SH-SY5Y (cell line): ENCODE measurements around the gene ELOA.

Experiments used
- GATA2 ChIP-seq: IDR thresholded peaks from 2 replicates; pipeline ENCODE4 v1.6.1; 2011; ENCODE audit warnings: mild to moderate bottlenecking, low read depth, low read length
- GATA3 ChIP-seq: IDR thresholded peaks from 2 replicates; pipeline ENCODE4 v1.6.1; 2011; ENCODE audit warnings: low read depth, mild to moderate bottlenecking, low read length, moderate library complexity

Gene ELOA

GRCh38 chr1:23756676-23757075, 13.4 kb downstream of the ELOA start:
- no peak for TF ChIP-seq GATA3
- no peak for TF ChIP-seq GATA2

GRCh38 chr1:23757812-23758211, 14.5 kb downstream of the ELOA start:
- TF ChIP-seq GATA2 (no peak), GATA3 (no peak)

- TF ChIP-seq GATA3, result no peak
- TF ChIP-seq GATA2, result no peak
These were observed 16.0 kb downstream of the ELOA start for GRCh38 chr1:23759277-23759676.

- no peak for TF ChIP-seq GATA3
- no peak for TF ChIP-seq GATA2
These were observed 19.8 kb downstream of the ELOA start for GRCh38 chr1:23763041-23763577.

GRCh38 chr1:23768733-23769132, 25.5 kb downstream of the ELOA start:
- no peak for TF ChIP-seq GATA3
- TF ChIP-seq GATA2, result no peak

GRCh38 chr1:23772049-23772853, 29.0 kb downstream of the ELOA start:
- TF ChIP-seq GATA3, result no peak

- no peak for TF ChIP-seq GATA3
- no peak for TF ChIP-seq GATA2
These were observed 29.6 kb downstream of the ELOA start for GRCh38 chr1:23772854-23773242.

GRCh38 chr1:23774174-23774880, 31.1 kb downstream of the ELOA start:
- no peak for TF ChIP-seq GATA3
- TF ChIP-seq GATA2, result no peak

GRCh38 chr1:23776217-23776616, 32.9 kb downstream of the ELOA start:
- no peak for TF ChIP-seq GATA3
- TF ChIP-seq GATA2, result no peak

- TF ChIP-seq GATA2 (peak; percentile 43), GATA3 (no peak)
These were observed 34.9 kb downstream of the ELOA start, which contains the start of gene PITHD1 for GRCh38 chr1:23777979-23778814. TSS of gene PITHD1 (plus strand) at chr1:23778418. CDS start at chr1:23778516, 98 bp downstream.

- no peak for TF ChIP-seq GATA2
- TF ChIP-seq GATA3, result no peak
These were observed 36.6 kb downstream of the ELOA start for GRCh38 chr1:23779826-23780371.

GRCh38 chr1:23784846-23785245, 41.6 kb downstream of the ELOA start:
- no peak for TF ChIP-seq GATA2
- no peak for TF ChIP-seq GATA3

GRCh38 chr1:23787701-23788100, 44.4 kb downstream of the ELOA start:
- TF ChIP-seq GATA3 (no peak), GATA2 (no peak)

GRCh38 chr1:23788695-23789094, 45.4 kb downstream of the ELOA start:
- TF ChIP-seq GATA3, result no peak
